ENCODE measurements around the gene MAGI3.

DNA sequence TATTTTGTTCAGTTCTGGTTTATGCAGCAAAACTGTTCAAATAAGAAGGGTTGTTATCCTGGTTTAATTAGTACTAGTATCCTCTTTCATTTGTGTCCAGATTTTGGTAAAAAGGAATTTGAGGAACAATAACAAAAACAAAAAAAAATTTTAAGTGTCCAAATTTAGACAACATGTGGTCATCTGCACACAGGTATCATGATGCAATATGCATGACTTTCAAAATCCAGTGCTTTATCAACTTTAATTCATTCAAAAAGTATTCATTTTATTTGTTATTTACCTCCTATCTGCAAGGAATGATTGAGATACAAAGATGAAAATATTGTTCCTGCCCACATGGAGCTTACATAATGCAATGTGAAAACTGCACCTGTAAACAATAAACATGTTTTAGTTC lies 16.7 kb upstream of the MAGI3 start:
- TF ChIP-seq, protein P1, sequence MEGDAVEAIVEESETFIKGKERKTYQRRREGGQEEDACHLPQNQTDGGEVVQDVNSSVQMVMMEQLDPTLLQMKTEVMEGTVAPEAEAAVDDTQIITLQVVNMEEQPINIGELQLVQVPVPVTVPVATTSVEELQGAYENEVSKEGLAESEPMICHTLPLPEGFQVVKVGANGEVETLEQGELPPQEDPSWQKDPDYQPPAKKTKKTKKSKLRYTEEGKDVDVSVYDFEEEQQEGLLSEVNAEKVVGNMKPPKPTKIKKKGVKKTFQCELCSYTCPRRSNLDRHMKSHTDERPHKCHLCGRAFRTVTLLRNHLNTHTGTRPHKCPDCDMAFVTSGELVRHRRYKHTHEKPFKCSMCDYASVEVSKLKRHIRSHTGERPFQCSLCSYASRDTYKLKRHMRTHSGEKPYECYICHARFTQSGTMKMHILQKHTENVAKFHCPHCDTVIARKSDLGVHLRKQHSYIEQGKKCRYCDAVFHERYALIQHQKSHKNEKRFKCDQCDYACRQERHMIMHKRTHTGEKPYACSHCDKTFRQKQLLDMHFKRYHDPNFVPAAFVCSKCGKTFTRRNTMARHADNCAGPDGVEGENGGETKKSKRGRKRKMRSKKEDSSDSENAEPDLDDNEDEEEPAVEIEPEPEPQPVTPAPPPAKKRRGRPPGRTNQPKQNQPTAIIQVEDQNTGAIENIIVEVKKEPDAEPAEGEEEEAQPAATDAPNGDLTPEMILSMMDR (IDR thresholded peaks at IDR 0.05): no peak
- no peak for TF ChIP-seq EP300 (IDR thresholded peaks at IDR 0.05)
